ENCODE data around the gene FGF8.

GRCh38 chr10:101771380-101771779 lies 4.5 kb downstream of the FGF8 start:
- TF ChIP-seq, protein P1, sequence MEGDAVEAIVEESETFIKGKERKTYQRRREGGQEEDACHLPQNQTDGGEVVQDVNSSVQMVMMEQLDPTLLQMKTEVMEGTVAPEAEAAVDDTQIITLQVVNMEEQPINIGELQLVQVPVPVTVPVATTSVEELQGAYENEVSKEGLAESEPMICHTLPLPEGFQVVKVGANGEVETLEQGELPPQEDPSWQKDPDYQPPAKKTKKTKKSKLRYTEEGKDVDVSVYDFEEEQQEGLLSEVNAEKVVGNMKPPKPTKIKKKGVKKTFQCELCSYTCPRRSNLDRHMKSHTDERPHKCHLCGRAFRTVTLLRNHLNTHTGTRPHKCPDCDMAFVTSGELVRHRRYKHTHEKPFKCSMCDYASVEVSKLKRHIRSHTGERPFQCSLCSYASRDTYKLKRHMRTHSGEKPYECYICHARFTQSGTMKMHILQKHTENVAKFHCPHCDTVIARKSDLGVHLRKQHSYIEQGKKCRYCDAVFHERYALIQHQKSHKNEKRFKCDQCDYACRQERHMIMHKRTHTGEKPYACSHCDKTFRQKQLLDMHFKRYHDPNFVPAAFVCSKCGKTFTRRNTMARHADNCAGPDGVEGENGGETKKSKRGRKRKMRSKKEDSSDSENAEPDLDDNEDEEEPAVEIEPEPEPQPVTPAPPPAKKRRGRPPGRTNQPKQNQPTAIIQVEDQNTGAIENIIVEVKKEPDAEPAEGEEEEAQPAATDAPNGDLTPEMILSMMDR (IDR thresholded peaks at IDR 0.05; ENCODE audit: low read depth, low read length) = no peak
- no peak for TF ChIP-seq EZH2phosphoT487 (IDR thresholded peaks at IDR 0.05; ENCODE audit: low read depth)
